Progenitor cell of endocrine pancreas (in vitro differentiated cells): ENCODE measurements around the gene PROSER2. TPM values are rescaled to one million over a fixed set of nuclear protein-coding genes. Genes with fewer than 3 reads are reported as not detected.

Experiments used
- DNase-seq: peaks from one replicate; pipeline ENCODE4 v3.0.0; 2021; ENCODE audit warnings: low spot score; ENCODE audit not compliant: unreplicated experiment
- H3K27ac Mint-ChIP-seq: 2 replicates; pipeline ENCODE4 v1.8.0; 2021; ENCODE audit warnings: mild to moderate bottlenecking, moderate library complexity, mixed read lengths
- H3K27me3 Mint-ChIP-seq: 2 replicates; pipeline ENCODE4 v1.8.0; 2021; ENCODE audit warnings: mixed read lengths
- H3K36me3 Mint-ChIP-seq: 2 replicates; pipeline ENCODE4 v1.8.0; 2022; ENCODE audit warnings: mixed read lengths; ENCODE audit not compliant: insufficient read depth
- H3K4me1 Mint-ChIP-seq: 2 replicates; pipeline ENCODE4 v1.8.0; 2021; ENCODE audit warnings: low read depth, mixed read lengths
- H3K4me3 Mint-ChIP-seq: 2 replicates; pipeline ENCODE4 v1.8.0; 2021; ENCODE audit warnings: low read depth, mild to moderate bottlenecking, moderate library complexity, mixed read lengths
- H3K9me3 Mint-ChIP-seq: 2 replicates; pipeline ENCODE4 v1.8.0; 2021; ENCODE audit warnings: low read depth, mixed read lengths
- CTCF ChIP-seq: fragments of 200-600 bp; sonication (generic); IDR thresholded peaks from one replicate; pipeline ENCODE4 v1.5.0; 2021; ENCODE audit warnings: antibody characterized with exemption, mild to moderate bottlenecking; ENCODE audit not compliant: unreplicated experiment
- total RNA-seq: library from RNA; stranded (reverse); gene quantifications from 2 replicates; pipeline ENCODE4 v1.2.1, GENCODE V29; 2021

The PROSER2 gene
- total RNA-seq, 1 donor from 2014 or later, result 19.0 TPM

- no peak for DNase-seq
- TF ChIP-seq CTCF, result no peak
- H3K4me3 Mint-ChIP-seq, result no peak overlapping the region
- peaks cover 7% of the 10 kb centered on the region for H3K36me3 Mint-ChIP-seq
- no peaks in the 10 kb centered on the region for H3K27me3 Mint-ChIP-seq
- H3K27ac Mint-ChIP-seq, result no peak overlapping the region
- no peaks in the 10 kb centered on the region for H3K9me3 Mint-ChIP-seq
- H3K4me1 Mint-ChIP-seq, result peaks cover 2% of the 10 kb centered on the region
These were observed 19.3 kb downstream of the PROSER2 start for GRCh38 chr10:11842411-11842810.

- H3K4me1 Mint-ChIP-seq, result peaks cover 2% of the 10 kb centered on the region
- H3K9me3 Mint-ChIP-seq, result no peaks in the 10 kb centered on the region
- no peak for DNase-seq
- no peak for TF ChIP-seq CTCF
- peaks cover 18% of the 10 kb centered on the region for H3K36me3 Mint-ChIP-seq
- H3K4me3 Mint-ChIP-seq, result no peak overlapping the region
- H3K27me3 Mint-ChIP-seq, result no peaks in the 10 kb centered on the region
- H3K27ac Mint-ChIP-seq, result no peak overlapping the region
These were observed 22.0 kb downstream of the PROSER2 start for GRCh38 chr10:11845113-11845512.

- Mint-ChIP-seq H3K36me3 (peaks cover 21% of the 10 kb centered on the region), H3K4me3 (no peak overlapping the region), H3K9me3 (no peaks in the 10 kb centered on the region), H3K4me1 (peaks cover 2% of the 10 kb centered on the region), H3K27me3 (no peaks in the 10 kb centered on the region), H3K27ac (peak overlapping the region; percentile 29)
- no peak for TF ChIP-seq CTCF
- no peak for DNase-seq
These were observed 23.4 kb downstream of the PROSER2 start for GRCh38 chr10:11846542-11846941.

GRCh38 chr10:11849277-11849676, 26.1 kb downstream of the PROSER2 start:
- peaks cover 25% of the 10 kb centered on the region for H3K36me3 Mint-ChIP-seq
- H3K4me1 Mint-ChIP-seq, result peaks cover 2% of the 10 kb centered on the region
- no peak overlapping the region for H3K4me3 Mint-ChIP-seq
- H3K27ac Mint-ChIP-seq, result no peak overlapping the region
- no peaks in the 10 kb centered on the region for H3K27me3 Mint-ChIP-seq
- H3K9me3 Mint-ChIP-seq, result no peaks in the 10 kb centered on the region
- DNase-seq, result no peak
- TF ChIP-seq CTCF, result no peak

- Mint-ChIP-seq H3K4me3 (no peak overlapping the region), H3K36me3 (peaks cover 28% of the 10 kb centered on the region), H3K9me3 (no peaks in the 10 kb centered on the region), H3K27ac (no peak overlapping the region), H3K27me3 (no peaks in the 10 kb centered on the region), H3K4me1 (peaks cover 2% of the 10 kb centered on the region)
- DNase-seq, result no peak
- no peak for TF ChIP-seq CTCF
These were observed 26.8 kb downstream of the PROSER2 start for GRCh38 chr10:11849911-11850310.
